ENCODE results near the gene TEC.
A peak's percentile ranks its signal among the peaks of the same experiment; 100 is the strongest.

DNA sequence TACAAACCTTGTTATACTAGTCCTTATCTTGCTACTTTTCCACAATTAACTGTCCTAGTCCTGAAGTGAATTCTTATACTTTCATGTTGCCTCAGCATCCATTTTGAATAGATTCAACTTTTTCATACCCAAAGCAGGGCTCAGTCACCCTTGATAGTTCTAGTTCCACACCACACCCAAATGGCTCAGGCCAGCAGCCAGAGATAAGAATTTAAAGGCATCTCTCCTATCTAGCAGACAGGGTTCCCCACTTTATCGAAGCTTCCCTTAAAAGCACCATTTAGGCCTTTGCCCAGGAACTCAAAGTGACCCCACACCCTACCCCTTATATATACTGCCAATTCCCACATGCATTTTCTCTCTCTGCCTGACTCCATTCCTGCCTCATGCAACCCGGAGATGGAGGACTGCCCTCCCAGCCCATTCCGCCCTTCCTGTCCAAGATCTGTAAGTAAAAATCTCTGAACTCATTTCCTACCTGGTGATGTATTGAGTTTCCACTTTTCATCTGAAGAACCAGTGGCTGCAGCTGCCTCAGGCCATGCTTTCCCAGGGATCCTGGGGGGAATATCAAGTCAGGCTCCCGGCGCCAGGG, 71.9 kb downstream of the TEC start:
- no peak for TF ChIP-seq POLR2A (IDR thresholded peaks at IDR 0.05; ENCODE audit: low read length)
- peak; percentile 71 for TF ChIP-seq GATA1 (IDR thresholded peaks at IDR 0.05; ENCODE audit: low read depth, low read length)

Data from erythroblast (primary cell).